ENCODE measurements around the gene FAF1.
"Not testable (repeated sequence)": the region's sequence is repeated elsewhere in the genome, so short reads cannot be mapped to it uniquely, and the experiment has no call there.

FAF1 gene

GRCh38 chr1:50959913-50960844, at the start of gene FAF1:
FAF1 (minus strand) TSS chr1:50960267; CDS start chr1:50959811, 456 bp downstream.
- TF ChIP-seq FOXP2 (optimal IDR thresholded peaks at IDR 0.05; ENCODE audit: control extremely low read depth, extremely low read length, insufficient read depth) (no peak), POLR2AphosphoS5 (IDR thresholded peaks at IDR 0.05; ENCODE audit: borderline replicate concordance, low read depth, low read length) (peak; percentile 89; the same call in 1 of the 2 replicates), EZH2 (IDR thresholded peaks at IDR 0.05) (no peak)
- peak within 1 kb of the TSS; percentile 90 for H3K27ac ChIP-seq

DNA sequence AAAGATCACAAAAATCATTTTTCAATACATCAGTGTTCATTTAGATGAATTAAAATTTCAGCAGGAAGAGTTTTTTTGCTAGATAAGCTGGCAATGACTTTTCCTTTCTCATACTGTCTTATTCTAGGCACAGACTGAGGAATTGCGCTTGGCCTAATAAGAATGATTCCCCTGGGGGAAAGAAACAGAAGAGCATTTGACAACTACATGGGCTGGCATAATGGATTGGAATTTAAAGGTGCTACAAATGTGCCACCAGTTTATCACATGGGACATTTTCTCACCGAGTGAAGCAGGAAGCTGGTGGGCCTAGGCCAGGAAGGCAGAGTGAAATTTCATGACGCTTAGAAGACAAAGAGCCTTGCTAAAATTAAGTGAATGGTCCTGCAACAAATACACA, 49.3 kb upstream of the FAF1 start:
- DNase-seq (ENCODE audit: low read depth, low spot score) = no peak
- Histone ChIP-seq H3K9ac (ENCODE audit: insufficient read length) (no peak overlapping the region), H3K4me3 (no peak overlapping the region), H3K27ac (no peak overlapping the region), H3K9me3 (ENCODE audit: low read depth, low read length) (no peaks in the 10 kb centered on the region), H3K36me3 (ENCODE audit: insufficient read depth, low read length) (peaks cover 18% of the 10 kb centered on the region; the same call in 1 of the 2 replicates)
- TF ChIP-seq FOXP2 (optimal IDR thresholded peaks at IDR 0.05; ENCODE audit: control extremely low read depth, extremely low read length, insufficient read depth) = no peak
- no peak for TF ChIP-seq EZH2 (IDR thresholded peaks at IDR 0.05)
- TF ChIP-seq POLR2AphosphoS5 (IDR thresholded peaks at IDR 0.05; ENCODE audit: borderline replicate concordance, low read depth, low read length) = no peak

More at GRCh38 chr1:50959913-50960844, at the start of gene FAF1:
- DNase-seq (ENCODE audit: low read depth, low spot score) = no peak
- Histone ChIP-seq H3K9me3 (ENCODE audit: low read depth, low read length) (no peaks in the 10 kb centered on the region), H3K4me3 (peak within 1 kb of the TSS; percentile 99), H3K36me3 (ENCODE audit: insufficient read depth, low read length) (peaks cover 7% of the 10 kb centered on the region; the same call in 1 of the 2 replicates), H3K9ac (ENCODE audit: insufficient read length) (peak within 1 kb of the TSS; percentile 94)

- H3K9me3 ChIP-seq (ENCODE audit: low read depth, low read length); DNase-seq (ENCODE audit: low read depth, low spot score); H3K9ac ChIP-seq (ENCODE audit: insufficient read length); H3K27ac ChIP-seq; H3K4me3 ChIP-seq: not testable (repeated sequence)
- H3K36me3 ChIP-seq (ENCODE audit: insufficient read depth, low read length) = peaks cover 28% of the 10 kb centered on the region; the same call in 1 of the 2 replicates
These were observed 45.5 kb upstream of the FAF1 start for GRCh38 chr1:51005549-51005948.

GRCh38 chr1:51002516-51002915, 42.4 kb upstream of the FAF1 start:
- no peak overlapping the region for H3K9ac ChIP-seq (ENCODE audit: insufficient read length)
- TF ChIP-seq POLR2AphosphoS5 (IDR thresholded peaks at IDR 0.05; ENCODE audit: borderline replicate concordance, low read depth, low read length) (no peak), FOXP2 (optimal IDR thresholded peaks at IDR 0.05; ENCODE audit: control extremely low read depth, extremely low read length, insufficient read depth) (no peak), EZH2 (IDR thresholded peaks at IDR 0.05) (no peak)

DNA sequence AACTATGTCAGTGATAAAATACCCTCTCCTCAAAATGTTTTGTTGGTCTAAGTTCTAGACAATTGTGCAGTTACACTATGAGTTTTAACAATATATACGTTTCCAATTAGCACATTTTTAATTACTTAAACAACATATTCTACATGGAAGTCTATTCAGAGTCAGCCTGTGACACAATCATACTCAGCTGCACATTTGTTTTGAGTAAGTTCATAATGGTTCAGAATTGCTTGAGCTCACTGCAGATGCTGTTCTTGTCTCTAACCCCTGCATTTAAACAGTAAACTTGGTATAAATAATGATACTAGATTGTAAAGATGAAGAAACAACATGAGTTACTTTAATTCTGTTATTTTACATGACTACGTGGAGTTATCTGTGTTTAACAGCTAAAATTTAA, 40.6 kb upstream of the FAF1 start:
- Histone ChIP-seq H3K9me3 (ENCODE audit: low read depth, low read length) (no peaks in the 10 kb centered on the region), H3K27ac (peak overlapping the region; percentile 60), H3K4me3 (no peak overlapping the region), H3K9ac (ENCODE audit: insufficient read length) (no peak overlapping the region), H3K36me3 (ENCODE audit: insufficient read depth, low read length) (peaks cover 26% of the 10 kb centered on the region; the same call in 1 of the 2 replicates)
- TF ChIP-seq FOXP2 (optimal IDR thresholded peaks at IDR 0.05; ENCODE audit: control extremely low read depth, extremely low read length, insufficient read depth) = no peak
- no peak for TF ChIP-seq EZH2 (IDR thresholded peaks at IDR 0.05)
- no peak for TF ChIP-seq POLR2AphosphoS5 (IDR thresholded peaks at IDR 0.05; ENCODE audit: borderline replicate concordance, low read depth, low read length)
- no peak for DNase-seq (ENCODE audit: low read depth, low spot score)

More at GRCh38 chr1:51002516-51002915, 42.4 kb upstream of the FAF1 start:
- no peak for DNase-seq (ENCODE audit: low read depth, low spot score)
- no peak overlapping the region for H3K4me3 ChIP-seq
- peaks cover 28% of the 10 kb centered on the region; the same call in 1 of the 2 replicates for H3K36me3 ChIP-seq (ENCODE audit: insufficient read depth, low read length)
- no peaks in the 10 kb centered on the region for H3K9me3 ChIP-seq (ENCODE audit: low read depth, low read length)
- no peak overlapping the region for H3K27ac ChIP-seq

DNA sequence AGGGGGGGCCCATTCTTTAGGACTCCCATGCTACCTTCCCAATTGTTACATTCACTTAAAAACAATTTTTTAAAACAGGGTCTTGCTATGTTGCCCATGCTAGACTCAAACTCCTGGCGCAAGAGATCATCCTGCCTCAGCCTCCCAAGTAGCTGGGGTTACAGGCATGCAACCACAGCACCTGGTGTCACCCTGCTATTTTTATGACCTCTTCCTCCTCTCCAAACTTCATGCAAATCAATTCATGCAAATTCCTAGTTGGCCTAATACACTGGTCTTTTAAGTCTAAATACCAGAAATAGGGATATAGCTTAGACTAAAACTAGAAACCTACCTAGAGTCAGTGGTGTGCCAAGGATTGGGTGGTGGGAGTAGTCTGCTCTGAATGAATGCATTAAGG, 40.1 kb upstream of the FAF1 start:
- TF ChIP-seq FOXP2 (optimal IDR thresholded peaks at IDR 0.05; ENCODE audit: control extremely low read depth, extremely low read length, insufficient read depth) = no peak
- TF ChIP-seq EZH2 (IDR thresholded peaks at IDR 0.05) = no peak
- no peak for TF ChIP-seq POLR2AphosphoS5 (IDR thresholded peaks at IDR 0.05; ENCODE audit: borderline replicate concordance, low read depth, low read length)
- H3K9me3 ChIP-seq (ENCODE audit: low read depth, low read length) = no peaks in the 10 kb centered on the region
- H3K4me3 ChIP-seq = no peak overlapping the region

GRCh38 chr1:50999375-50999774, 39.3 kb upstream of the FAF1 start:
- not testable (repeated sequence) for DNase-seq (ENCODE audit: low read depth, low spot score); H3K9ac ChIP-seq (ENCODE audit: insufficient read length); H3K27ac ChIP-seq; H3K4me3 ChIP-seq; H3K9me3 ChIP-seq (ENCODE audit: low read depth, low read length)
- H3K36me3 ChIP-seq (ENCODE audit: insufficient read depth, low read length) = peaks cover 14% of the 10 kb centered on the region; the same call in 1 of the 2 replicates

More for the DNA sequence above, 40.1 kb upstream of the FAF1 start:
- Histone ChIP-seq H3K27ac (peak overlapping the region; percentile 60; the same call in 1 of the 2 replicates), H3K9ac (ENCODE audit: insufficient read length) (no peak overlapping the region), H3K36me3 (ENCODE audit: insufficient read depth, low read length) (peaks cover 21% of the 10 kb centered on the region; the same call in 1 of the 2 replicates)
- DNase-seq (ENCODE audit: low read depth, low spot score) = no peak

DNA sequence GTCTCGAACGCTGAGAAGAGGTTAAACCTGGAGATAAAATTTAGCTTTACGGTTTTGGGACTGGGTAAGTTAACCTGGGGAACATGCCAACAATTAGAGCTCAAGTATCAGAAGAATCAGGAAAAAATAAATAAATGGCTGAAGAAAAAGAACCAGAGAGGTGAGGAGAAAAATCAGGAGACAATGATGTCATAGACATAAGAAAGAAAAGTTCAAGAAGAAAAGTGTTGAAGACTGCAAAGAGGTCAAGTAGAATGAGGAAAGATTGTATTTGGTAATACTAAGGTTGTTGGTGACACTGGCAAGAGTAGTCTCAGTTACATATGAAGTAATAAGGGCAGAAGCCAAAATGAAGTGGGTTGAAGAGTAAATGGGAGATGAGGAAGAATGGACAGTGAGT, 36.0 kb upstream of the FAF1 start:
- Histone ChIP-seq H3K27ac (no peak overlapping the region), H3K9ac (ENCODE audit: insufficient read length) (no peak overlapping the region), H3K36me3 (ENCODE audit: insufficient read depth, low read length) (peaks cover 3% of the 10 kb centered on the region; the same call in 1 of the 2 replicates), H3K4me3 (no peak overlapping the region), H3K9me3 (ENCODE audit: low read depth, low read length) (no peaks in the 10 kb centered on the region)
- no peak for TF ChIP-seq FOXP2 (optimal IDR thresholded peaks at IDR 0.05; ENCODE audit: control extremely low read depth, extremely low read length, insufficient read depth)
- TF ChIP-seq POLR2AphosphoS5 (IDR thresholded peaks at IDR 0.05; ENCODE audit: borderline replicate concordance, low read depth, low read length) = no peak
- TF ChIP-seq EZH2 (IDR thresholded peaks at IDR 0.05) = no peak
- DNase-seq (ENCODE audit: low read depth, low spot score) = no peak

Measured in SK-N-MC (cell line).